GM23338 (cell line): ENCODE measurements around the gene STIL. TPM values are rescaled to one million over a fixed set of nuclear protein-coding genes. Genes with fewer than 3 reads are reported as not detected.

ENCODE experiments used
- ATAC-seq: fragments of 200-7000 bp; cut with Tn5 transposase; 3 replicates; pipeline ENCODE4 v1.9.1; 2020
- DNase-seq: peaks from one replicate; pipeline ENCODE4 v3.0.0-alpha.2; 2015; ENCODE audit warnings: low spot score
- H2AFZ ChIP-seq: fragments of 200-600 bp; sonication (generic); 2 replicates; pipeline ENCODE4 v1.8.0; 2016; ENCODE audit warnings: antibody characterized with exemption, mild to moderate bottlenecking, moderate library complexity
- H3F3A ChIP-seq: fragments of 200-600 bp; sonication (generic); replicated peaks from 2 replicates; pipeline ENCODE4 v1.8.0; 2017; ENCODE audit warnings: antibody characterized with exemption, mixed run types, low read depth
- H3K27ac ChIP-seq: fragments of 200-600 bp; sonication (generic); 2 replicates; pipeline ENCODE4 v1.6.1; 2016; ENCODE audit warnings: low read depth
- H3K27me3 ChIP-seq: fragments of 200-600 bp; sonication (generic); 2 replicates; pipeline ENCODE4 v1.8.0; 2016; ENCODE audit warnings: mild to moderate bottlenecking, mixed run types, moderate library complexity; ENCODE audit not compliant: insufficient read depth
- H3K36me3 ChIP-seq: fragments of 200-600 bp; sonication (generic); 2 replicates; pipeline ENCODE4 v1.8.0; 2016; ENCODE audit warnings: mild to moderate bottlenecking; ENCODE audit not compliant: insufficient read depth
- H3K4me1 ChIP-seq: fragments of 200-600 bp; sonication (generic); 2 replicates; pipeline ENCODE4 v1.8.0; 2016; ENCODE audit warnings: mild to moderate bottlenecking, moderate library complexity; ENCODE audit not compliant: insufficient read depth
- H3K4me2 ChIP-seq: fragments of 200-600 bp; sonication (generic); 2 replicates; pipeline ENCODE4 v1.7.1; 2017; ENCODE audit warnings: mixed run types
- H3K4me3 ChIP-seq: fragments of 200-600 bp; sonication (generic); 2 replicates; pipeline ENCODE4 v1.6.1; 2016; ENCODE audit warnings: mixed run types
- H3K79me2 ChIP-seq: fragments of 200-600 bp; sonication (generic); replicated peaks from 2 replicates; pipeline ENCODE4 v1.8.0; 2017; ENCODE audit warnings: mild to moderate bottlenecking; ENCODE audit not compliant: insufficient read depth
- H3K9me2 ChIP-seq: fragments of 200-600 bp; sonication (generic); 2 replicates; pipeline ENCODE4 v1.8.0; 2017; ENCODE audit not compliant: insufficient read depth
- H4K20me1 ChIP-seq: fragments of 200-600 bp; sonication (generic); replicated peaks from 2 replicates; pipeline ENCODE4 v1.8.0; 2017; ENCODE audit warnings: mild to moderate bottlenecking; ENCODE audit not compliant: insufficient read depth
- H3K27ac Mint-ChIP-seq: 2 replicates; pipeline ENCODE4 v1.8.0; 2020; ENCODE audit warnings: inconsistent platforms, mild to moderate bottlenecking, moderate library complexity, mixed read lengths
- H3K27me3 Mint-ChIP-seq: 3 replicates; pipeline ENCODE4 v1.8.0; 2022; ENCODE audit warnings: low read depth, mild to moderate bottlenecking, moderate library complexity, mixed read lengths, inconsistent platforms; ENCODE audit not compliant: insufficient read depth, poor library complexity
- H3K36me3 Mint-ChIP-seq: 3 replicates; pipeline ENCODE4 v1.8.0; 2021; ENCODE audit warnings: low read depth, mild to moderate bottlenecking, inconsistent platforms, moderate library complexity, mixed read lengths
- H3K4me1 Mint-ChIP-seq: 3 replicates; pipeline ENCODE4 v1.8.0; 2020; ENCODE audit warnings: mild to moderate bottlenecking, inconsistent platforms, mixed read lengths
- H3K4me3 Mint-ChIP-seq: 3 replicates; pipeline ENCODE4 v1.8.0; 2021; ENCODE audit warnings: moderate library complexity, mild to moderate bottlenecking, inconsistent platforms, mixed read lengths
- H3K9me3 Mint-ChIP-seq: 3 replicates; pipeline ENCODE4 v1.8.0; 2020; ENCODE audit warnings: moderate library complexity, mild to moderate bottlenecking, inconsistent platforms, mixed read lengths
- CREB1 ChIP-seq: fragments of 250-450 bp; sonication (Bioruptor Pico); IDR thresholded peaks from 2 replicates; pipeline ENCODE4 v1.5.0; 2020; ENCODE audit warnings: low read depth, mild to moderate bottlenecking, moderate library complexity
- CTCF ChIP-seq, 2 experiments: fragments of 200-600 bp in 1 of 2; sonication (generic) in 1 of 2; conservative IDR thresholded peaks; 2 replicates each; pipeline versions ENCODE4 v1.5.1 to v1.6.1; 2016 to 2017; ENCODE audit warnings: antibody characterized with exemption in 2 of 2, low read depth in 2 of 2, mild to moderate bottlenecking in 2 of 2, moderate library complexity in 1 of 2
- ETS1 ChIP-seq: IDR thresholded peaks from 2 replicates; pipeline ENCODE4 v1.6.1; 2016; ENCODE audit warnings: antibody characterized with exemption
- EZH2 ChIP-seq: fragments of 200-600 bp; sonication (generic); IDR thresholded peaks from one replicate; pipeline ENCODE4 v1.8.0; 2017; ENCODE audit warnings: antibody characterized with exemption, mild to moderate bottlenecking, low read depth; ENCODE audit not compliant: unreplicated experiment
- EZH2phosphoT487 ChIP-seq: fragments of 200-600 bp; sonication (generic); IDR thresholded peaks from one replicate; pipeline ENCODE4 v1.8.1; 2018; ENCODE audit warnings: antibody characterized with exemption; ENCODE audit not compliant: unreplicated experiment
- JUNB ChIP-seq: IDR thresholded peaks from one replicate; pipeline ENCODE4 v1.6.1; 2016; ENCODE audit warnings: antibody characterized with exemption; ENCODE audit not compliant: unreplicated experiment
- NANOG ChIP-seq: IDR thresholded peaks from 2 replicates; pipeline ENCODE4 v1.6.1; 2016; ENCODE audit warnings: antibody characterized with exemption, borderline replicate concordance
- POLR2AphosphoS5 ChIP-seq: IDR thresholded peaks from 2 replicates; pipeline ENCODE4 v1.6.1; 2016; ENCODE audit warnings: antibody characterized with exemption, low read depth
- REST ChIP-seq: IDR thresholded peaks from one replicate; pipeline ENCODE4 v1.6.1; 2018; ENCODE audit warnings: antibody characterized with exemption; ENCODE audit not compliant: unreplicated experiment
- STAT1 ChIP-seq: IDR thresholded peaks from one replicate; pipeline ENCODE4 v1.6.1; 2016; ENCODE audit warnings: antibody characterized with exemption; ENCODE audit not compliant: unreplicated experiment
- ZNF114 ChIP-seq: fragments of 250-450 bp; sonication (Bioruptor Pico); IDR thresholded peaks from 2 replicates; pipeline ENCODE4 v1.5.0; 2020; ENCODE audit warnings: mild to moderate bottlenecking, moderate library complexity
- ZNF331 ChIP-seq: fragments of 250-450 bp; sonication (Bioruptor Pico); IDR thresholded peaks from 2 replicates; pipeline ENCODE4 v1.5.0; 2020; ENCODE audit warnings: low read depth, mild to moderate bottlenecking, moderate library complexity
- ZNF462 ChIP-seq: fragments of 250-450 bp; sonication (Bioruptor Pico); IDR thresholded peaks from 2 replicates; pipeline ENCODE4 v1.5.0; 2020; ENCODE audit warnings: mild to moderate bottlenecking, moderate library complexity
- polyA plus RNA-seq: library from polyadenylated mRNA; unstranded; fragments of >200 nt; fragmentation: Nextera tagmentation; extraction: Ambion mirVana; gene quantifications from 2 replicates; pipeline ENCODE4 v1.2.1, GENCODE V29; 2016
- total RNA-seq: library from RNA; depleted of rRNA; stranded (reverse); fragments of >200 nt; shearing (Covaris generic); gene quantifications from 2 replicates; pipeline ENCODE4 v1.2.3, GENCODE V29; 2014

Gene STIL
- total and polyA plus RNA-seq, 2 experiments from 2014 or later, result 15.6 to 38.2 TPM

- peaks cover 24% of the 10 kb centered on the region for H3K4me1 ChIP-seq
- peaks cover 25% of the 10 kb centered on the region for H3K27me3 Mint-ChIP-seq
- TF ChIP-seq EZH2 (no peak), CREB1 (CRISPR knock-in tag) (no peak), STAT1 (no peak), ETS1 (no peak), CTCF (conservative IDR thresholded peaks at IDR 0.05; ENCODE audit: low read depth in 2 of 2) (no peak), REST (no peak), ZNF462 (CRISPR knock-in tag) (no peak), NANOG (no peak), POLR2AphosphoS5 (no peak), EZH2phosphoT487 (no peak), JUNB (no peak), ZNF331 (CRISPR knock-in tag) (no peak), ZNF114 (CRISPR knock-in tag) (no peak)
- no peak for DNase-seq
- H2AFZ ChIP-seq, result no peak overlapping the region
- H3K79me2 ChIP-seq, result no peaks in the 10 kb centered on the region
- H3K36me3 Mint-ChIP-seq, result peaks cover 6% of the 10 kb centered on the region
- no peak overlapping the region for H3K4me3 ChIP-seq
- peaks cover 66% of the 10 kb centered on the region for H3K27me3 ChIP-seq
- no peak overlapping the region for H3K4me3 Mint-ChIP-seq
- no peaks in the 10 kb centered on the region for H3K36me3 ChIP-seq
- ATAC-seq, result no peak
- H3K4me2 ChIP-seq, result no peak overlapping the region
- no peak overlapping the region for H3K27ac Mint-ChIP-seq
- no peak overlapping the region for H3K27ac ChIP-seq
- peaks cover 31% of the 10 kb centered on the region for H3K4me1 Mint-ChIP-seq
- H4K20me1 ChIP-seq, result no peaks in the 10 kb centered on the region
- peaks cover 10% of the 10 kb centered on the region; the same call in 2 of the 3 replicates for H3K9me3 Mint-ChIP-seq
- no peaks in the 10 kb centered on the region for H3K9me2 ChIP-seq
- no peaks in the 10 kb centered on the region for H3F3A ChIP-seq
Observed at GRCh38 chr1:47210666-47211065, 103.3 kb downstream of the STIL start.
